ENCODE data around the gene SNX4.

DNA sequence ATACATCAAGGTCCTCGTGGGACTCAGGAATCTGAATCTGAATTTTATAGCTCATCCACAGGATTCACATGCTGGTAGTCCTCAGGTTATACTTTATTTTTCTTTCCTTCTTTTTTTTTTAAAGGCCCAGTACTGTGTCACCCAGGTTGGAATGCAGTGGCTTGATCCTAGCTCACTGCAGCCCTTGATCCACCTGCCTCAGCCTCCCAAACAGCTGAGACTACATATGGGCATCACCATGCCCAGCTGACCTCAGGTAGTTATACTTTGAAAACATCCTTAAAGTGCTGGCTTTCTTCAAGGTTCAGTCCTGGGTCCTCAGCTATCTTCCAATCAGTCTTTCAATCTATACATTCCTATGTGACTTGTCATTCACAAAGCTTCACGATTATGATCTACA lies 38.2 kb downstream of the SNX4 start:
- TF ChIP-seq, protein P1, sequence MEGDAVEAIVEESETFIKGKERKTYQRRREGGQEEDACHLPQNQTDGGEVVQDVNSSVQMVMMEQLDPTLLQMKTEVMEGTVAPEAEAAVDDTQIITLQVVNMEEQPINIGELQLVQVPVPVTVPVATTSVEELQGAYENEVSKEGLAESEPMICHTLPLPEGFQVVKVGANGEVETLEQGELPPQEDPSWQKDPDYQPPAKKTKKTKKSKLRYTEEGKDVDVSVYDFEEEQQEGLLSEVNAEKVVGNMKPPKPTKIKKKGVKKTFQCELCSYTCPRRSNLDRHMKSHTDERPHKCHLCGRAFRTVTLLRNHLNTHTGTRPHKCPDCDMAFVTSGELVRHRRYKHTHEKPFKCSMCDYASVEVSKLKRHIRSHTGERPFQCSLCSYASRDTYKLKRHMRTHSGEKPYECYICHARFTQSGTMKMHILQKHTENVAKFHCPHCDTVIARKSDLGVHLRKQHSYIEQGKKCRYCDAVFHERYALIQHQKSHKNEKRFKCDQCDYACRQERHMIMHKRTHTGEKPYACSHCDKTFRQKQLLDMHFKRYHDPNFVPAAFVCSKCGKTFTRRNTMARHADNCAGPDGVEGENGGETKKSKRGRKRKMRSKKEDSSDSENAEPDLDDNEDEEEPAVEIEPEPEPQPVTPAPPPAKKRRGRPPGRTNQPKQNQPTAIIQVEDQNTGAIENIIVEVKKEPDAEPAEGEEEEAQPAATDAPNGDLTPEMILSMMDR (IDR thresholded peaks at IDR 0.05) = no peak
- no peak for TF ChIP-seq POLR2A (IDR thresholded peaks at IDR 0.05)

Data from adrenal gland (tissue), 5 donors.